DMS 273 treated with DMSO at 0.1 percent for 48 hours (cell line): Measurements from ENCODE around the gene FAHD1.

Experiments
- DNase-seq: peaks from one replicate; lab custom pipeline; 2025; lab: John Stamatoyannopoulos, UW

FAHD1 gene

GRCh38 chr16:1817276-1817589 is 9.8 kb upstream of the FAHD1 start:
- no peak for DNase-seq

- DNase-seq = no peak
Observed at GRCh38 chr16:1817716-1818115, 9.3 kb upstream of the FAHD1 start.

- DNase-seq = no peak
Observed at GRCh38 chr16:1818204-1818872, 8.7 kb upstream of the FAHD1 start.

GRCh38 chr16:1818873-1819525 is 8.0 kb upstream of the FAHD1 start:
- DNase-seq = no peak

- no peak for DNase-seq
Observed at GRCh38 chr16:1819611-1820010, 7.4 kb upstream of the FAHD1 start.

GRCh38 chr16:1820096-1820945 is 6.7 kb upstream of the FAHD1 start:
- no peak for DNase-seq

- no peak for DNase-seq
Observed at GRCh38 chr16:1820946-1821290, 6.1 kb upstream of the FAHD1 start.

GRCh38 chr16:1821861-1822611 is 5.0 kb upstream of the FAHD1 start:
- no peak for DNase-seq

GRCh38 chr16:1822801-1823200 is 4.2 kb upstream of the FAHD1 start:
- no peak for DNase-seq

- no peak for DNase-seq
Observed at GRCh38 chr16:1823821-1824220, 3.2 kb upstream of the FAHD1 start.

- no peak for DNase-seq
Observed at GRCh38 chr16:1825381-1825863, 1.6 kb upstream of the FAHD1 start.

GRCh38 chr16:1825864-1826690 is 929 bp upstream of the FAHD1 start:
- DNase-seq = no peak

- no peak for DNase-seq
Observed at GRCh38 chr16:1828645-1829410, 1.8 kb downstream of the FAHD1 start.

GRCh38 chr16:1830213-1830612 is 3.2 kb downstream of the FAHD1 start:
- no peak for DNase-seq

GRCh38 chr16:1831186-1832075 is 4.4 kb downstream of the FAHD1 start:
- no peak for DNase-seq

GRCh38 chr16:1832838-1833454 is 5.9 kb downstream of the FAHD1 start:
- DNase-seq = no peak

GRCh38 chr16:1834096-1834495 is 7.1 kb downstream of the FAHD1 start:
- DNase-seq = no peak

- no peak for DNase-seq
Observed at GRCh38 chr16:1839554-1839953, 12.5 kb downstream of the FAHD1 start.

- no peak for DNase-seq
Observed at GRCh38 chr16:1845985-1846384, 19.0 kb downstream of the FAHD1 start.
